H1 (cell line): ENCODE measurements around the gene ANGPTL8. TPM values are rescaled to one million over a fixed set of nuclear protein-coding genes. Genes with fewer than 3 reads are reported as not detected.

ENCODE experiments used
- CTCF ChIA-PET: fragments of 300-600 bp; sonication (Branson Sonifier 250); formaldehyde crosslinking; loops from one replicate; lab custom pipeline; 2021; ENCODE audit not compliant: partially characterized antibody; lab: Charles Lee
- POLR2A ChIA-PET: fragments of 300-600 bp; sonication (Branson Sonifier 250); formaldehyde crosslinking; loops from one replicate; lab custom pipeline; 2021; ENCODE audit warnings: inconsistent platforms; ENCODE audit not compliant: partially characterized antibody; lab: Charles Lee
- DNase-seq, 2 experiments: peaks; one replicate each; pipeline versions ENCODE4 v3.0.0 to v3.0.0-alpha.2; 2010 to 2022; ENCODE audit warnings: low spot score in 2 of 2, low read depth in 1 of 2, mixed read lengths in 1 of 2
- FAIRE-seq: peaks from 2 replicates; lab custom pipeline; 2011; peaks lifted over from hg19 to GRCh38; lab: Jason Lieb, UNC
- H2AFZ ChIP-seq: 2 replicates; pipeline ENCODE4 v1.8.1; 2012; ENCODE audit warnings: low read length, inconsistent platforms
- H2AK5ac ChIP-seq: 2 replicates; pipeline ENCODE4 v1.6.1; 2013; ENCODE audit warnings: low read depth, low read length
- H2BK120ac ChIP-seq: replicated peaks from 2 replicates; pipeline ENCODE3; 2013; ENCODE audit warnings: low read depth, low read length, inconsistent platforms
- H2BK12ac ChIP-seq: 2 replicates; pipeline ENCODE4 v1.6.1; 2013; ENCODE audit warnings: low read depth, low read length
- H2BK15ac ChIP-seq: 2 replicates; pipeline ENCODE4 v1.6.1; 2013; ENCODE audit warnings: low read length
- H2BK20ac ChIP-seq: 2 replicates; pipeline ENCODE4 v1.6.1; 2013; ENCODE audit warnings: low read length
- H2BK5ac ChIP-seq: 2 replicates; pipeline ENCODE4 v1.6.1; 2013; ENCODE audit warnings: low read depth, low read length
- H3K14ac ChIP-seq: 2 replicates; pipeline ENCODE4 v1.6.1; 2013; ENCODE audit warnings: inconsistent platforms; ENCODE audit not compliant: insufficient read length
- H3K18ac ChIP-seq: 2 replicates; pipeline ENCODE4 v1.6.1; 2013; ENCODE audit warnings: low read length; ENCODE audit errors: extremely low read depth
- H3K23ac ChIP-seq: 2 replicates; pipeline ENCODE4 v1.6.1; 2013; ENCODE audit warnings: inconsistent platforms; ENCODE audit not compliant: insufficient read length
- H3K23me2 ChIP-seq: 2 replicates; pipeline ENCODE4 v1.6.1; 2013; ENCODE audit warnings: low read depth, low read length
- H3K27ac ChIP-seq: 2 replicates; pipeline ENCODE4 v1.6.1; 2011; ENCODE audit warnings: low read depth, low read length, inconsistent platforms
- H3K27me3 ChIP-seq, 4 experiments: replicated peaks in 1 of 4; 1 replicate in 1 of 4; 2 replicates in 3 of 4; pipeline versions ENCODE4 v1.6.1 to v1.8.1; 2011 to 2013; ENCODE audit warnings: low read length in 3 of 4, mild to moderate bottlenecking in 3 of 4, inconsistent platforms in 2 of 4, mixed read lengths in 2 of 4, moderate library complexity in 1 of 4; ENCODE audit not compliant: control insufficient read depth in 3 of 4, insufficient read depth in 3 of 4; ENCODE audit errors: extremely low read depth in 1 of 4
- H3K36me3 ChIP-seq, 4 experiments: 2 replicates each; pipeline versions ENCODE4 v1.6.1 to v1.8.1; 2011 to 2013; ENCODE audit warnings: mild to moderate bottlenecking in 4 of 4, low read length in 3 of 4, moderate library complexity in 2 of 4, control low read depth in 1 of 4, inconsistent platforms in 1 of 4; ENCODE audit not compliant: insufficient read depth in 4 of 4, control insufficient read depth in 2 of 4
- H3K4ac ChIP-seq: replicated peaks from 2 replicates; pipeline ENCODE3; 2013; ENCODE audit warnings: low read length, low read depth, mixed read lengths, inconsistent platforms; ENCODE audit not compliant: insufficient read length
- H3K4me1 ChIP-seq, 4 experiments: replicated peaks in 1 of 4; 1 replicate in 1 of 4; 2 replicates in 3 of 4; pipeline versions ENCODE4 v1.6.1 to v1.8.1; 2011 to 2013; ENCODE audit warnings: low read length in 3 of 4, inconsistent platforms in 2 of 4, mixed read lengths in 1 of 4; ENCODE audit not compliant: insufficient read depth in 4 of 4, control insufficient read depth in 3 of 4
- H3K4me2 ChIP-seq, 2 experiments: 2 replicates each; pipeline versions ENCODE4 v1.6.1 to v1.8.1; 2011 to 2013; ENCODE audit warnings: low read depth in 2 of 2, low read length in 2 of 2, control low read depth in 1 of 2, inconsistent platforms in 1 of 2, mild to moderate bottlenecking in 1 of 2; ENCODE audit not compliant: insufficient read depth in 1 of 2
- H3K4me3 ChIP-seq, 4 experiments: fragments of 200-600, 300-600 bp in 1 of 4; sonication (generic), shearing (Covaris generic), sonication (Bioruptor Twin) in 1 of 4; 2 replicates each; pipeline versions ENCODE4 v1.5.1 to v1.8.1; 2011 to 2016; ENCODE audit warnings: low read length in 4 of 4, low read depth in 3 of 4, control low read depth in 2 of 4, inconsistent platforms in 2 of 4, mild to moderate bottlenecking in 2 of 4, mixed read lengths in 1 of 4, moderate library complexity in 1 of 4; ENCODE audit not compliant: insufficient read depth in 2 of 4; ENCODE audit errors: extremely low read depth in 1 of 4
- H3K56ac ChIP-seq: replicated peaks from 2 replicates; pipeline ENCODE3; 2013; ENCODE audit warnings: low read depth, mild to moderate bottlenecking, mixed read lengths, low read length, inconsistent platforms; ENCODE audit not compliant: insufficient read length
- H3K79me1 ChIP-seq: 2 replicates; pipeline ENCODE4 v1.6.1; 2013; ENCODE audit warnings: low read depth, low read length, control low read depth
- H3K79me2 ChIP-seq, 2 experiments: 2 replicates each; pipeline versions ENCODE4 v1.6.1 to v1.8.1; 2012 to 2013; ENCODE audit warnings: low read length in 2 of 2, mild to moderate bottlenecking in 2 of 2, inconsistent platforms in 1 of 2; ENCODE audit not compliant: insufficient read depth in 2 of 2, control insufficient read depth in 1 of 2
- H3K9ac ChIP-seq, 4 experiments: replicated peaks in 1 of 4; 1 replicate in 1 of 4; 2 replicates in 3 of 4; pipeline versions ENCODE4 v1.6.1 to v1.8.1; 2011 to 2013; ENCODE audit warnings: low read depth in 3 of 4, low read length in 3 of 4, control low read depth in 2 of 4, mild to moderate bottlenecking in 2 of 4, moderate library complexity in 2 of 4, inconsistent platforms in 1 of 4; ENCODE audit errors: extremely low read depth in 1 of 4
- H3K9me3 ChIP-seq, 2 experiments: 2 replicates each; pipeline versions ENCODE4 v1.6.1 to v1.8.1; 2012 to 2013; ENCODE audit warnings: mild to moderate bottlenecking in 2 of 2, moderate library complexity in 2 of 2, control low read depth in 1 of 2, inconsistent platforms in 1 of 2, low read depth in 1 of 2, low read length in 1 of 2, mixed read lengths in 1 of 2; ENCODE audit not compliant: insufficient read depth in 2 of 2
- H4K20me1 ChIP-seq, 2 experiments: replicated peaks in 1 of 2; 2 replicates each; pipeline versions ENCODE3 to v1.8.1; 2011 to 2013; ENCODE audit warnings: inconsistent platforms in 2 of 2, low read length in 2 of 2, mild to moderate bottlenecking in 1 of 2; ENCODE audit not compliant: insufficient read depth in 2 of 2, control insufficient read depth in 1 of 2
- H4K5ac ChIP-seq: 2 replicates; pipeline ENCODE4 v1.6.1; 2013; ENCODE audit warnings: low read length, low read depth, mixed read lengths, inconsistent platforms; ENCODE audit not compliant: insufficient read length
- H4K8ac ChIP-seq: 2 replicates; pipeline ENCODE4 v1.8.0; 2013; ENCODE audit warnings: mild to moderate bottlenecking, moderate library complexity, low read length, inconsistent platforms; ENCODE audit not compliant: insufficient read depth; ENCODE audit errors: extremely low read depth
- H4K91ac ChIP-seq: replicated peaks from 2 replicates; pipeline ENCODE3; 2013; ENCODE audit warnings: low read length, mixed read lengths, inconsistent platforms; ENCODE audit not compliant: insufficient read length
- CBX5 ChIP-seq: fragments of 300-800, 300-1000 bp; sonication (generic); IDR thresholded peaks from 2 replicates; pipeline ENCODE4 v1.7.1; 2016; ENCODE audit warnings: antibody characterized with exemption, low read length, low read depth
- POU5F1 ChIP-seq: IDR thresholded peaks from 2 replicates; pipeline ENCODE4 v1.6.1; 2011; ENCODE audit warnings: low read depth, mild to moderate bottlenecking, low read length, moderate library complexity
- RAD21 ChIP-seq, 2 experiments: IDR thresholded peaks in 1 of 2; conservative IDR thresholded peaks in 1 of 2; 2 replicates each; pipeline ENCODE4 v1.6.1; 2011; ENCODE audit warnings: low read depth in 2 of 2, low read length in 2 of 2, improper control_type of control experiment in 1 of 2, inconsistent platforms in 1 of 2, mild to moderate bottlenecking in 1 of 2, moderate library complexity in 1 of 2
- SIN3A ChIP-seq, 2 experiments: IDR thresholded peaks in 1 of 2; conservative IDR thresholded peaks in 1 of 2; 2 replicates each; pipeline ENCODE4 v1.6.1; 2011 to 2012; ENCODE audit warnings: low read length in 2 of 2, improper control_type of control experiment in 1 of 2, low read depth in 1 of 2, mild to moderate bottlenecking in 1 of 2
- TAF7 ChIP-seq: optimal IDR thresholded peaks from 2 replicates; pipeline ENCODE3; 2011; ENCODE audit warnings: low read depth, mild to moderate bottlenecking, inconsistent platforms, low read length, moderate library complexity, borderline replicate concordance
- USF2 ChIP-seq: IDR thresholded peaks from 2 replicates; pipeline ENCODE4 v1.6.1; 2011; ENCODE audit warnings: low read length, improper control_type of control experiment
- WGBS, 2 experiments: shearing (Covaris generic) in 1 of 2; methylation state at CpG; one replicate each; pipeline versions ENCODE4 v1.1.6 to v1.1.7; 2013 to 2015; ENCODE audit warnings: low lambda C conversion rate in 2 of 2, mixed read lengths in 2 of 2, inconsistent platforms in 1 of 2, low coverage in 1 of 2, missing lambda C conversion rate in 1 of 2; ENCODE audit not compliant: insufficient replicate concordance in 2 of 2, insufficient coverage in 1 of 2, insufficient read length in 1 of 2; ENCODE audit errors: extremely low coverage in 1 of 2, missing lambda C conversion rate in 1 of 2; 5-methylcytosine and 5-hydroxymethylcytosine counted together
- polyA plus RNA-seq, 7 experiments: library from polyadenylated mRNA; depleted of rRNA in 3 of 7; stranded (reverse) in 5 of 7; unstranded in 2 of 7; fragments of >200 nt in 5 of 7; fragments of 200-250 nt in 2 of 7; gene quantifications; 1 replicate in 5 of 7; 2 replicates in 1 of 7; 4 replicates in 1 of 7; pipeline versions ENCODE4 v1.2.1 to v1.2.3, GENCODE V29; 2011 to 2013; ENCODE audit warnings: missing spikeins in 2 of 7, mixed read lengths in 2 of 7
- total RNA-seq: library from RNA; stranded (reverse); fragmentation: NEBNext Ultra II Directional; extraction: Animal tissue kit (Norgen Biotek cat#: 25700); gene quantifications from 2 replicates; pipeline ENCODE4 v1.2.1, GENCODE V29; 2021

The ANGPTL8 gene
- total and polyA plus RNA-seq, 2 of the 8 experiments (the other 6 are each of a cell fraction or from before 2014, with no cell fraction given), result not detected

GRCh38 chr19:11230621-11231386 lies 8.6 kb upstream of the ANGPTL8 start:
- Histone ChIP-seq H3K23me2 (no peaks in the 10 kb centered on the region), H2BK5ac (no peak overlapping the region), H4K91ac (no peak overlapping the region), H3K27me3 (no peaks in the 10 kb centered on the region), H3K56ac (no peak overlapping the region), H3K4me3 (no peak overlapping the region), H4K5ac (no peak overlapping the region), H3K4me1 (no peaks in the 10 kb centered on the region), H2AFZ (no peak overlapping the region), H2BK15ac (no peak overlapping the region), H3K27ac (no peak overlapping the region), H3K79me1 (no peaks in the 10 kb centered on the region), H3K36me3 (peaks cover 2 to 14% (median 8%) of the 10 kb centered on the region in 4 experiments; a peak in 6 of 8 replicates), H2BK20ac (no peak overlapping the region), H3K79me2 (no peaks in the 10 kb centered on the region), H3K23ac (no peak overlapping the region), H2BK12ac (no peak overlapping the region), H3K18ac (no peak overlapping the region), H3K14ac (no peak overlapping the region), H3K4me2 (no peak overlapping the region), H4K20me1 (peaks cover 6 to 9% of the 10 kb centered on the region in 2 experiments), H2BK120ac (no peak overlapping the region), H3K9ac (no peak overlapping the region), H3K9me3 (no peaks in the 10 kb centered on the region), H3K4ac (no peak overlapping the region), H4K8ac (no peak overlapping the region), H2AK5ac (no peak overlapping the region)
- DNase-seq (no peak), FAIRE-seq (no peak)
- WGBS, 2 experiments, result 83% methylated on average over 6 of the region's 7 CpGs; no CpG with 5 or more reads in 1 of the 2 experiments
- ChIA-PET POLR2A (interaction anchor here (0.6 to 2.3 kb wide), 4 partner anchors 11 to 480 kb away, joined by 3 to 9 read pairs (median 3); no protein-coding TSS in a partner anchor), CTCF (interaction anchor here (2.6 kb wide), 1 partner anchor 12 kb away, joined by 9 read pairs; no protein-coding TSS in a partner anchor)
- TF ChIP-seq RAD21 (IDR thresholded peaks at IDR 0.05 in 1 of 2, conservative IDR thresholded peaks at IDR 0.05 in 1 of 2; ENCODE audit: low read depth in 2 of 2, low read length in 2 of 2) (no peak), USF2 (no peak), SIN3A (conservative IDR thresholded peaks at IDR 0.05 in 1 of 2, IDR thresholded peaks at IDR 0.05 in 1 of 2; ENCODE audit: low read depth in 1 of 2, low read length in 2 of 2) (no peak), CBX5 (no peak), TAF7 (no peak), POU5F1 (no peak)
